BJ (cell line): ENCODE results near the gene PANK3. TPM values are rescaled to one million over a fixed set of nuclear protein-coding genes. Genes with fewer than 3 reads are reported as not detected.
A peak's percentile ranks its signal among the peaks of the same experiment; 100 is the strongest.

Source experiments
- CTCF ChIA-PET: fragments of 350-600 bp; formaldehyde crosslinking; extraction: SDS; loops from one replicate; lab custom pipeline; 2021; ENCODE audit warnings: antibody characterized with exemption, inconsistent platforms; lab: Yijun Ruan, JAX
- POLR2A ChIA-PET: fragments of 300-600 bp; sonication (Branson Sonifier 250); formaldehyde crosslinking; extraction: SDS; loops from one replicate; lab custom pipeline; 2021; ENCODE audit warnings: antibody characterized with exemption; lab: Charles Lee
- DNase-seq: peaks from one replicate; pipeline ENCODE4 v3.0.0-alpha.2; 2011; ENCODE audit warnings: low read depth
- H3K27me3 ChIP-seq: 2 replicates; pipeline ENCODE4 v1.6.0; 2011; ENCODE audit warnings: low read length; ENCODE audit not compliant: control insufficient read depth, insufficient read depth
- H3K36me3 ChIP-seq: 2 replicates; pipeline ENCODE4 v1.5.1; 2011; ENCODE audit warnings: low read length; ENCODE audit not compliant: control insufficient read depth, insufficient read depth
- H3K4me3 ChIP-seq: 2 replicates; pipeline ENCODE4 v1.5.1; 2011; ENCODE audit warnings: low read depth, mild to moderate bottlenecking, control low read depth, low read length
- CTCF ChIP-seq: IDR thresholded peaks from 2 replicates; pipeline ENCODE4 v1.5.1; 2011; ENCODE audit warnings: low read depth, mild to moderate bottlenecking, control low read depth, inconsistent platforms, low read length, moderate library complexity; ENCODE audit not compliant: insufficient read depth
- polyA plus RNA-seq: library from polyadenylated mRNA; depleted of rRNA; stranded (reverse); fragments of >200 nt; gene quantifications from 2 replicates; pipeline ENCODE4 v1.2.3, GENCODE V29; 2011

The PANK3 gene
- polyA plus RNA-seq, 1 experiment = 5.3 TPM

GRCh38 chr5:168531987-168532864 lies 46.9 kb downstream of the PANK3 start:
- H3K36me3 ChIP-seq = no peaks in the 10 kb centered on the region
- peaks cover 20% of the 10 kb centered on the region for H3K27me3 ChIP-seq
- no peak overlapping the region for H3K4me3 ChIP-seq
- no peak for DNase-seq
- ChIA-PET POLR2A (no interaction called here), CTCF (no interaction called here)
- no peak for TF ChIP-seq CTCF

- H3K27me3 ChIP-seq = peaks cover 20% of the 10 kb centered on the region
- H3K36me3 ChIP-seq = no peaks in the 10 kb centered on the region
- no peak overlapping the region for H3K4me3 ChIP-seq
- TF ChIP-seq CTCF = no peak
- POLR2A ChIA-PET = no interaction called here
- CTCF ChIA-PET = no interaction called here
- no peak for DNase-seq
Measured at GRCh38 chr5:168531191-168531590, 48.0 kb downstream of the PANK3 start.

- POLR2A ChIA-PET = no interaction called here
- Histone ChIP-seq H3K27me3 (peaks cover 20% of the 10 kb centered on the region), H3K36me3 (no peaks in the 10 kb centered on the region), H3K4me3 (no peak overlapping the region)
- DNase-seq = no peak
- CTCF ChIA-PET = interaction anchor here (0.5 kb wide), 1 partner anchor 41 kb away, joined by 4 read pairs; no protein-coding TSS in a partner anchor
- no peak for TF ChIP-seq CTCF
Measured at GRCh38 chr5:168530621-168531150, 48.5 kb downstream of the PANK3 start.

- H3K36me3 ChIP-seq = no peaks in the 10 kb centered on the region
- POLR2A ChIA-PET = no interaction called here
- TF ChIP-seq CTCF = no peak
- CTCF ChIA-PET = no interaction called here
- peaks cover 19% of the 10 kb centered on the region for H3K27me3 ChIP-seq
- DNase-seq = no peak
- peak overlapping the region; percentile 36 for H3K4me3 ChIP-seq
Measured at GRCh38 chr5:168529374-168530234, 49.6 kb downstream of the PANK3 start.
